HG03460 (cell line): ENCODE data around the gene NEU3.

ENCODE experiments used
- ATAC-seq: cut with Tn5 transposase; IDR thresholded peaks from one replicate; pipeline ENCODE4 v1.9.1; 2021; ENCODE audit not compliant: unreplicated experiment

The NEU3 gene

GRCh38 chr11:75059299-75059698 lies 70.6 kb downstream of the NEU3 start:
- no peak for ATAC-seq

- no peak for ATAC-seq
Observed at GRCh38 chr11:75063741-75064314, 75.1 kb downstream of the NEU3 start.

- ATAC-seq: no peak
Observed at GRCh38 chr11:75066061-75066460, 77.3 kb downstream of the NEU3 start.
